Natural killer cell (primary cell): ENCODE results near the gene LPCAT2. TPM values are rescaled to one million over a fixed set of nuclear protein-coding genes. Genes with fewer than 3 reads are reported as not detected.

Experiments
- ATAC-seq, 3 donors: fragments of 150-1000 bp in 2 of 3; fragments of 200-7000 bp in 1 of 3; cut with Tn5 transposase; 1 replicate in 1 of 3; 2 replicates in 2 of 3; pipeline ENCODE4 v1.10.0; 2021; ENCODE audit warnings: mild to moderate bottlenecking in 2 of 3, moderate library complexity in 2 of 3
- DNase-seq, 2 donors: peaks; one replicate each; pipeline versions ENCODE4 v3.0.0 to v3.0.0-alpha.2; 2013 to 2021; ENCODE audit warnings: mixed read lengths in 1 of 2
- H3K27ac ChIP-seq: one replicate; pipeline ENCODE4 v1.5.1; 2013; ENCODE audit warnings: mild to moderate bottlenecking, low read length
- H3K27me3 ChIP-seq: one replicate; pipeline ENCODE4 v1.6.1; 2013; ENCODE audit warnings: low read length; ENCODE audit not compliant: control insufficient read depth, insufficient read depth
- H3K36me3 ChIP-seq: one replicate; pipeline ENCODE4 v1.6.1; 2013; ENCODE audit warnings: low read length; ENCODE audit not compliant: control insufficient read depth, insufficient read depth
- H3K4me1 ChIP-seq: one replicate; pipeline ENCODE4 v1.6.1; 2013; ENCODE audit warnings: low read length; ENCODE audit not compliant: control insufficient read depth, insufficient read depth
- H3K4me3 ChIP-seq: one replicate; pipeline ENCODE4 v1.5.1; 2013; ENCODE audit warnings: low read length
- H3K9me3 ChIP-seq: one replicate; pipeline ENCODE4 v1.6.1; 2013; ENCODE audit warnings: low read length; ENCODE audit not compliant: control insufficient read depth, insufficient read depth
- H3K27ac Mint-ChIP-seq, 2 donors: one replicate each; pipeline ENCODE4 v1.8.0; 2022; ENCODE audit warnings: mild to moderate bottlenecking in 2 of 2, mixed read lengths in 2 of 2, moderate library complexity in 1 of 2
- H3K27me3 Mint-ChIP-seq, 2 donors: one replicate each; pipeline ENCODE4 v1.8.0; 2022; ENCODE audit warnings: low read depth in 2 of 2, mixed read lengths in 2 of 2
- H3K36me3 Mint-ChIP-seq: one replicate; pipeline ENCODE4 v1.8.0; 2022; ENCODE audit warnings: mixed read lengths
- H3K4me1 Mint-ChIP-seq, 2 donors: one replicate each; pipeline ENCODE4 v1.8.0; 2022; ENCODE audit warnings: mixed read lengths in 2 of 2
- H3K4me3 Mint-ChIP-seq: one replicate; pipeline ENCODE4 v1.8.0; 2022; ENCODE audit warnings: mild to moderate bottlenecking, moderate library complexity, mixed read lengths
- H3K9me3 Mint-ChIP-seq, 2 donors: one replicate each; pipeline ENCODE4 v1.8.0; 2022; ENCODE audit warnings: mixed read lengths in 2 of 2
- CTCF ChIP-seq: fragments of 200-600 bp; IDR thresholded peaks from one replicate; pipeline ENCODE4 v1.8.0; 2022; ENCODE audit warnings: antibody characterized with exemption
- WGBS: methylation state at CpG from one replicate; pipeline ENCODE4 v1.1.7; 2013; ENCODE audit warnings: missing lambda C conversion rate; ENCODE audit not compliant: insufficient coverage; 5-methylcytosine and 5-hydroxymethylcytosine counted together
- intact Hi-C: fragments of 100-400 bp; cut with micrococcal nuclease; formaldehyde crosslinking; loops from one replicate; pipeline ENCODE4 v1.14.2; 2022
- total RNA-seq, 4 donors: library from RNA; stranded (reverse); fragments of 120-200 nt in 1 of 4; gene quantifications; one replicate each; pipeline versions ENCODE4 v1.2.3 to v1.2.4, GENCODE V29; 2013 to 2022

LPCAT2 gene
- total RNA-seq, 3 donors from 2014 or later (not counting 1 experiment from before 2014, with no cell fraction given): 1.6 to 23.5 (median 3.1) TPM

DNA sequence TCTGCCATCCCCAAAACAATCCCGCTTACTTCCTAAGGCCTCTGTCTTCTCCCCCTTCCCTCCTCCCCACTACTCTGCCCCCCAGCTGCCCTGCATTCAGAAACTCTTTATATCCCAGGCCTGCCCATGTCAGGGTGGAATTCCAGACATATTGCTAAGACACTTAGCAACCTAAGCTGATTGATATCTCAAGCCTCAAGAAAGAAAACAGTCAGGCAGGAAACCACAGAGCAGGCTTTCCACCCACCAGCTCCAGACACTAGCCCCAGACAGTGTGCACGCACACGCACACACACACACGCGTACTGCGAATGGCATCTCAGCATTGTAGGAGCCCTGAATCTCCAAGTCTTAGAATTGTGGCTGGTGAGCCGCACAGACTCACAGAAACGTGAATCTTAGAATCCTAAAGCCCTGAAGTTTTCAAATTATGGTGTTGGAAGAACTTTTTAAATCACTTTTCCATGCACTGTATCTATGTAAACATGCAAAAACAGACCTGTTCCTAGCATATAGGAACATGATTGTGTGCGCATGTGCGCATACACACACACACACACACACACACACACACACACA is 8.8 kb upstream of the LPCAT2 start:
- H3K36me3 ChIP-seq: no peaks in the 10 kb centered on the region
- no peaks in the 10 kb centered on the region for H3K4me1 Mint-ChIP-seq
- H3K36me3 Mint-ChIP-seq: no peaks in the 10 kb centered on the region
- no peaks in the 10 kb centered on the region for H3K27me3 ChIP-seq
- intact Hi-C loops: no loop called here
- no peaks in the 10 kb centered on the region for H3K4me1 ChIP-seq
- H3K27ac ChIP-seq: no peak overlapping the region
- no peaks in the 10 kb centered on the region for H3K9me3 Mint-ChIP-seq
- DNase-seq (peak in 1 of 2 donors; percentile 26), ATAC-seq (no peak)
- H3K4me3 ChIP-seq: no peak overlapping the region
- no peak for TF ChIP-seq CTCF
- H3K4me3 Mint-ChIP-seq: no peak overlapping the region
- no peak overlapping the region for H3K27ac Mint-ChIP-seq
- 29% methylated on average over 10 of the region's 10 CpGs for WGBS
- H3K27me3 Mint-ChIP-seq: no peaks in the 10 kb centered on the region
- no peaks in the 10 kb centered on the region for H3K9me3 ChIP-seq

- Mint-ChIP-seq H3K4me3 (no peak overlapping the region), H3K36me3 (no peaks in the 10 kb centered on the region), H3K27ac (no peak overlapping the region), H3K9me3 (no peaks in the 10 kb centered on the region), H3K27me3 (no peaks in the 10 kb centered on the region), H3K4me1 (no peaks in the 10 kb centered on the region)
- 43% methylated on average over 2 of the region's 3 CpGs for WGBS
- peak in 1 of 3 donors; percentile 42 for ATAC-seq
- Histone ChIP-seq H3K36me3 (no peaks in the 10 kb centered on the region), H3K4me3 (no peak overlapping the region), H3K4me1 (no peaks in the 10 kb centered on the region), H3K27me3 (no peaks in the 10 kb centered on the region), H3K9me3 (no peaks in the 10 kb centered on the region), H3K27ac (no peak overlapping the region)
- intact Hi-C loops: no loop called here
- no peak for DNase-seq
- TF ChIP-seq CTCF: no peak
Measured at GRCh38 chr16:55500530-55501011, 8.3 kb upstream of the LPCAT2 start.

- H3K4me3 Mint-ChIP-seq: no peak overlapping the region
- peaks cover 0 to 1% of the 10 kb centered on the region in 2 donors for H3K27me3 Mint-ChIP-seq
- no peaks in the 10 kb centered on the region for H3K4me1 ChIP-seq
- TF ChIP-seq CTCF: no peak
- H3K9me3 Mint-ChIP-seq: no peaks in the 10 kb centered on the region
- no peak overlapping the region for H3K4me3 ChIP-seq
- ATAC-seq: no peak
- 93% methylated on average over 8 of the region's 9 CpGs for WGBS
- H3K9me3 ChIP-seq: no peaks in the 10 kb centered on the region
- no peaks in the 10 kb centered on the region for H3K36me3 ChIP-seq
- intact Hi-C loops: no loop called here
- H3K4me1 Mint-ChIP-seq: no peaks in the 10 kb centered on the region
- H3K27ac ChIP-seq: no peak overlapping the region
- no peak overlapping the region for H3K27ac Mint-ChIP-seq
- DNase-seq: no peak
- no peaks in the 10 kb centered on the region for H3K27me3 ChIP-seq
- H3K36me3 Mint-ChIP-seq: no peaks in the 10 kb centered on the region
Measured at GRCh38 chr16:55501549-55502322, 7.1 kb upstream of the LPCAT2 start.
